ENCODE results near the gene CRTAC1.

The CRTAC1 gene

GRCh38 chr10:97891497-97892167, 138.8 kb downstream of the CRTAC1 start:
- TF ChIP-seq CSRNP3 (CRISPR knock-in tag; IDR thresholded peaks at IDR 0.05) = no peak
- no peak for TF ChIP-seq ARNTL (CRISPR knock-in tag; IDR thresholded peaks at IDR 0.05; ENCODE audit: borderline replicate concordance, low read depth)
- no peak for TF ChIP-seq TSHZ2 (CRISPR knock-in tag; IDR thresholded peaks at IDR 0.05)
- TF ChIP-seq SNAI2 (CRISPR knock-in tag; IDR thresholded peaks at IDR 0.05) = no peak
- TF ChIP-seq PATZ1 (CRISPR knock-in tag; IDR thresholded peaks at IDR 0.05; ENCODE audit: borderline replicate concordance) = no peak
- no peak for TF ChIP-seq ISL1 (CRISPR knock-in tag; IDR thresholded peaks at IDR 0.05)
- TF ChIP-seq ZNF565 (CRISPR knock-in tag; conservative IDR thresholded peaks at IDR 0.05; ENCODE audit: low read depth) = no peak
- no peak for TF ChIP-seq TCF4 (CRISPR knock-in tag; IDR thresholded peaks at IDR 0.05; ENCODE audit: borderline replicate concordance)
- no peak for TF ChIP-seq PPARA (CRISPR knock-in tag; IDR thresholded peaks at IDR 0.05; ENCODE audit: borderline replicate concordance)
- no peak for TF ChIP-seq CSDC2 (CRISPR knock-in tag; IDR thresholded peaks at IDR 0.05)
- TF ChIP-seq ZFP30 (CRISPR knock-in tag; IDR thresholded peaks at IDR 0.05) = no peak
- no peak for TF ChIP-seq BACH2 (CRISPR knock-in tag; IDR thresholded peaks at IDR 0.05; ENCODE audit: borderline replicate concordance)
- TF ChIP-seq ZNF70 (CRISPR knock-in tag; IDR thresholded peaks at IDR 0.05) = no peak
- TF ChIP-seq TOX (CRISPR knock-in tag; IDR thresholded peaks at IDR 0.05; ENCODE audit: borderline replicate concordance) = no peak
- no peak for TF ChIP-seq ZC3H10 (CRISPR knock-in tag; IDR thresholded peaks at IDR 0.05)
- TF ChIP-seq POU6F1 (CRISPR knock-in tag; IDR thresholded peaks at IDR 0.05; ENCODE audit: borderline replicate concordance, low read depth) = no peak
- TF ChIP-seq RARB (CRISPR knock-in tag; IDR thresholded peaks at IDR 0.05) = no peak
- no peak for TF ChIP-seq GLIS3 (CRISPR knock-in tag; IDR thresholded peaks at IDR 0.05)
- no peak for TF ChIP-seq ESRRG (CRISPR knock-in tag; IDR thresholded peaks at IDR 0.05)
- TF ChIP-seq ZFP3 (CRISPR knock-in tag; IDR thresholded peaks at IDR 0.05) = no peak
- ATAC-seq = no peak

GRCh38 chr10:97889461-97890265, 140.8 kb downstream of the CRTAC1 start:
- ATAC-seq = peak; percentile 20
- TF ChIP-seq CSDC2 (CRISPR knock-in tag; IDR thresholded peaks at IDR 0.05) (no peak), SNAI2 (CRISPR knock-in tag; IDR thresholded peaks at IDR 0.05) (no peak), ZNF70 (CRISPR knock-in tag; IDR thresholded peaks at IDR 0.05) (no peak), ESRRG (CRISPR knock-in tag; IDR thresholded peaks at IDR 0.05) (no peak), TSHZ2 (CRISPR knock-in tag; IDR thresholded peaks at IDR 0.05) (no peak)

Measured in SK-N-SH treated with all-trans-retinoic acid at 6 μM for 48 hours (cell line).